H9 (cell line): Measurements from ENCODE around the gene CUL4B. TPM values are rescaled to one million over a fixed set of nuclear protein-coding genes. Genes with fewer than 3 reads are reported as not detected.

Experiments used
- DNase-seq: peaks from one replicate; pipeline ENCODE4 v3.0.0-alpha.2; 2017
- H2AFZ ChIP-seq: one replicate; pipeline ENCODE4 v1.6.1; 2013; ENCODE audit warnings: mild to moderate bottlenecking, low read length, control low read depth, moderate library complexity
- H2AK5ac ChIP-seq: 2 replicates; pipeline ENCODE4 v1.6.1; 2013; ENCODE audit warnings: low read length, control low read depth, mixed read lengths; ENCODE audit not compliant: insufficient read length
- H2BK120ac ChIP-seq: one replicate; pipeline ENCODE4 v1.6.1; 2013; ENCODE audit warnings: low read depth, mild to moderate bottlenecking, low read length, control low read depth, inconsistent platforms; ENCODE audit not compliant: poor library complexity, severe bottlenecking
- H2BK12ac ChIP-seq: 2 replicates; pipeline ENCODE4 v1.6.1; 2013; ENCODE audit warnings: low read length, control low read depth, mixed read lengths, low read depth; ENCODE audit not compliant: insufficient read length
- H2BK15ac ChIP-seq: 2 replicates; pipeline ENCODE4 v1.6.1; 2013; ENCODE audit warnings: low read depth, low read length, control low read depth
- H2BK20ac ChIP-seq: one replicate; pipeline ENCODE4 v1.6.1; 2013; ENCODE audit warnings: low read depth, mild to moderate bottlenecking, low read length, control low read depth, inconsistent platforms; ENCODE audit not compliant: poor library complexity, severe bottlenecking
- H2BK5ac ChIP-seq: 2 replicates; pipeline ENCODE4 v1.6.1; 2013; ENCODE audit warnings: low read length, control low read depth, mixed read lengths; ENCODE audit not compliant: insufficient read length
- H3K14ac ChIP-seq: 2 replicates; pipeline ENCODE4 v1.6.1; 2013; ENCODE audit warnings: low read length, control low read depth; ENCODE audit not compliant: insufficient read depth
- H3K18ac ChIP-seq: 2 replicates; pipeline ENCODE4 v1.6.1; 2013; ENCODE audit warnings: low read depth, mild to moderate bottlenecking, mixed read lengths, low read length, control low read depth; ENCODE audit not compliant: insufficient read length
- H3K23ac ChIP-seq: 2 replicates; pipeline ENCODE4 v1.6.1; 2013; ENCODE audit warnings: low read length, control low read depth, mixed read lengths, low read depth; ENCODE audit not compliant: insufficient read length
- H3K23me2 ChIP-seq: 2 replicates; pipeline ENCODE4 v1.6.1; 2013; ENCODE audit warnings: low read depth, mild to moderate bottlenecking, mixed read lengths, low read length, control low read depth; ENCODE audit not compliant: insufficient read length, poor library complexity, severe bottlenecking
- H3K27ac ChIP-seq: 2 replicates; pipeline ENCODE4 v1.5.1; 2013; ENCODE audit warnings: low read length, control low read depth, mixed read lengths, low read depth; ENCODE audit not compliant: insufficient read length
- H3K27me3 ChIP-seq: 2 replicates; pipeline ENCODE4 v1.6.1; 2013; ENCODE audit warnings: low read length, control low read depth, inconsistent platforms; ENCODE audit not compliant: insufficient read depth
- H3K4ac ChIP-seq: 2 replicates; pipeline ENCODE4 v1.6.1; 2013; ENCODE audit warnings: low read depth, mild to moderate bottlenecking, control low read depth, inconsistent platforms, low read length, moderate library complexity
- H3K4me1 ChIP-seq: 2 replicates; pipeline ENCODE4 v1.6.1; 2013; ENCODE audit warnings: low read length, control low read depth, inconsistent platforms; ENCODE audit not compliant: insufficient read depth
- H3K4me2 ChIP-seq: 2 replicates; pipeline ENCODE4 v1.6.1; 2013; ENCODE audit warnings: low read length, control low read depth, mixed read lengths; ENCODE audit not compliant: insufficient read length, insufficient read depth
- H3K56ac ChIP-seq: 2 replicates; pipeline ENCODE4 v1.6.1; 2013; ENCODE audit warnings: low read depth, mild to moderate bottlenecking, mixed read lengths, low read length, control low read depth; ENCODE audit not compliant: insufficient read length
- H3K79me1 ChIP-seq: 2 replicates; pipeline ENCODE4 v1.6.1; 2013; ENCODE audit warnings: low read depth, mild to moderate bottlenecking, moderate library complexity, low read length, control low read depth, inconsistent platforms; ENCODE audit not compliant: insufficient read depth, poor library complexity, severe bottlenecking
- H3K79me2 ChIP-seq: 2 replicates; pipeline ENCODE4 v1.6.1; 2013; ENCODE audit warnings: low read length, control low read depth, inconsistent platforms; ENCODE audit not compliant: insufficient read depth
- H3K9ac ChIP-seq: 2 replicates; pipeline ENCODE4 v1.6.1; 2013; ENCODE audit warnings: low read length, control low read depth, mixed read lengths; ENCODE audit not compliant: insufficient read length; ENCODE audit errors: extremely low read depth
- H3K9me3 ChIP-seq: one replicate; pipeline ENCODE4 v1.6.1; 2013; ENCODE audit warnings: low read depth, low read length, inconsistent platforms; ENCODE audit not compliant: control insufficient read depth
- H3T11ph ChIP-seq: one replicate; pipeline ENCODE4 v1.6.1; 2013; ENCODE audit warnings: mild to moderate bottlenecking, low read length, control low read depth, inconsistent platforms
- H4K20me1 ChIP-seq: one replicate; pipeline ENCODE4 v1.6.1; 2013; ENCODE audit not compliant: control insufficient read depth, insufficient read length, insufficient read depth
- H4K5ac ChIP-seq: 2 replicates; pipeline ENCODE4 v1.6.1; 2013; ENCODE audit warnings: low read depth, mild to moderate bottlenecking, mixed read lengths, low read length, control low read depth; ENCODE audit not compliant: insufficient read length
- H4K8ac ChIP-seq: replicated peaks from 2 replicates; pipeline ENCODE4 v1.6.1; 2013; ENCODE audit warnings: low read length, control low read depth, mixed read lengths, low read depth; ENCODE audit not compliant: insufficient read length
- H4K91ac ChIP-seq: 2 replicates; pipeline ENCODE4 v1.6.1; 2013; ENCODE audit warnings: low read depth, mild to moderate bottlenecking, moderate library complexity, mixed read lengths, low read length, control low read depth; ENCODE audit not compliant: insufficient read length
- H3K27ac Mint-ChIP-seq, 3 experiments: 2 replicates in 2 of 3; 3 replicates in 1 of 3; pipeline ENCODE4 v1.8.0; 2020 to 2021; ENCODE audit warnings: mixed read lengths in 3 of 3, mild to moderate bottlenecking in 1 of 3, moderate library complexity in 1 of 3
- H3K27me3 Mint-ChIP-seq: 2 replicates; pipeline ENCODE4 v1.8.0; 2021; ENCODE audit warnings: low read depth, mild to moderate bottlenecking, moderate library complexity, mixed read lengths
- H3K36me3 Mint-ChIP-seq, 3 experiments: 2 replicates in 2 of 3; 3 replicates in 1 of 3; pipeline ENCODE4 v1.8.0; 2020 to 2021; ENCODE audit warnings: low read depth in 3 of 3, mixed read lengths in 3 of 3; ENCODE audit not compliant: insufficient read depth in 1 of 3
- H3K4me1 Mint-ChIP-seq, 2 experiments: 2 replicates each; pipeline ENCODE4 v1.8.0; 2020; ENCODE audit warnings: mixed read lengths in 2 of 2
- H3K4me3 Mint-ChIP-seq, 2 experiments: 2 replicates in 1 of 2; 3 replicates in 1 of 2; pipeline ENCODE4 v1.8.0; 2020 to 2021; ENCODE audit warnings: mild to moderate bottlenecking in 2 of 2, mixed read lengths in 2 of 2, moderate library complexity in 1 of 2
- H3K9me3 Mint-ChIP-seq, 2 experiments: 2 replicates in 1 of 2; 3 replicates in 1 of 2; pipeline ENCODE4 v1.8.0; 2020; ENCODE audit warnings: mild to moderate bottlenecking in 2 of 2, mixed read lengths in 2 of 2, moderate library complexity in 1 of 2
- WGBS: extraction: QIAGEN DNeasy Blood & Tissue Kit; methylation state at CpG from one replicate; pipeline ENCODE4 v1.1.7; 2013; ENCODE audit warnings: missing lambda C conversion rate, low lambda C conversion rate, mixed read lengths; ENCODE audit not compliant: insufficient read length; ENCODE audit errors: extremely low coverage; 5-methylcytosine and 5-hydroxymethylcytosine counted together
- total RNA-seq: library from RNA; stranded (reverse); gene quantifications from 2 replicates; pipeline ENCODE4 v1.2.1, GENCODE V29; 2021
- TF ChIP-seq, protein P1 (sequence below): fragments of 200-600 bp; sonication (generic); conservative IDR thresholded peaks from 3 replicates; pipeline ENCODE4 v1.8.0; 2021; ENCODE audit warnings: antibody characterized with exemption, mild to moderate bottlenecking

CUL4B gene
- total RNA-seq, 1 experiment from 2014 or later = 48.4 TPM

DNA sequence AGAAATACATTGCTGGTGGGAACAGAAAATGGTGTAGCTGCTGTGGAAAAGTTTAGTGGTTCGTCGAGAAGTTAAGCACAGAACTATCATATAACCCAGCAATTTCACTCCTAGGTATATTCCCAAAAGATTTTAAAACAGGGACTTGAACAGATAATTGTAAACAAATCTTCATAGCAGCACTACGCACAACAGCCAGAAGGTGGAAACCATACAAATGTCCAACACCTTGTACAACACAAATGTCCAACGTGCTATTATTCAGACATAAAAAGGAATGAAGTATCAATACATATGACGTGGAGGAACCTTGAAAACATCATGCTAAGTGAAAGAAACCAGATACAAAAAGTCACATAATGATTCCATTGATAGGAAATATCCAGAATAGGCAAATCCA lies 37.9 kb downstream of the CUL4B start:
- no peak overlapping the region for H4K91ac ChIP-seq
- no peak overlapping the region for H3K4me3 Mint-ChIP-seq
- H3K18ac ChIP-seq = no peak overlapping the region
- H3K4me1 ChIP-seq = no peaks in the 10 kb centered on the region
- H3K9me3 ChIP-seq = peaks cover 5% of the 10 kb centered on the region
- no peak overlapping the region for H3K4ac ChIP-seq
- TF ChIP-seq, protein P1, sequence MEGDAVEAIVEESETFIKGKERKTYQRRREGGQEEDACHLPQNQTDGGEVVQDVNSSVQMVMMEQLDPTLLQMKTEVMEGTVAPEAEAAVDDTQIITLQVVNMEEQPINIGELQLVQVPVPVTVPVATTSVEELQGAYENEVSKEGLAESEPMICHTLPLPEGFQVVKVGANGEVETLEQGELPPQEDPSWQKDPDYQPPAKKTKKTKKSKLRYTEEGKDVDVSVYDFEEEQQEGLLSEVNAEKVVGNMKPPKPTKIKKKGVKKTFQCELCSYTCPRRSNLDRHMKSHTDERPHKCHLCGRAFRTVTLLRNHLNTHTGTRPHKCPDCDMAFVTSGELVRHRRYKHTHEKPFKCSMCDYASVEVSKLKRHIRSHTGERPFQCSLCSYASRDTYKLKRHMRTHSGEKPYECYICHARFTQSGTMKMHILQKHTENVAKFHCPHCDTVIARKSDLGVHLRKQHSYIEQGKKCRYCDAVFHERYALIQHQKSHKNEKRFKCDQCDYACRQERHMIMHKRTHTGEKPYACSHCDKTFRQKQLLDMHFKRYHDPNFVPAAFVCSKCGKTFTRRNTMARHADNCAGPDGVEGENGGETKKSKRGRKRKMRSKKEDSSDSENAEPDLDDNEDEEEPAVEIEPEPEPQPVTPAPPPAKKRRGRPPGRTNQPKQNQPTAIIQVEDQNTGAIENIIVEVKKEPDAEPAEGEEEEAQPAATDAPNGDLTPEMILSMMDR = no peak
- H3K27ac Mint-ChIP-seq = no peak overlapping the region
- DNase-seq = no peak
- no peak overlapping the region for H2BK12ac ChIP-seq
- no peak overlapping the region for H3K9ac ChIP-seq
- no peaks in the 10 kb centered on the region for H4K20me1 ChIP-seq
- peaks cover 6 to 27% (median 14%) of the 10 kb centered on the region in 3 experiments; a peak in 6 of 7 replicates for H3K36me3 Mint-ChIP-seq
- H3K23me2 ChIP-seq = no peaks in the 10 kb centered on the region
- no peak overlapping the region for H2BK5ac ChIP-seq
- no peak overlapping the region for H3T11ph ChIP-seq
- H3K79me2 ChIP-seq = no peaks in the 10 kb centered on the region
- H2BK120ac ChIP-seq = no peak overlapping the region
- H3K14ac ChIP-seq = no peak overlapping the region
- no peaks in the 10 kb centered on the region for H3K27me3 ChIP-seq
- no peaks in the 10 kb centered on the region for H3K27me3 Mint-ChIP-seq
- no peak overlapping the region for H3K27ac ChIP-seq
- H2BK20ac ChIP-seq = no peak overlapping the region
- no peak overlapping the region for H2BK15ac ChIP-seq
- no peak overlapping the region for H3K56ac ChIP-seq
- H3K4me2 ChIP-seq = no peak overlapping the region
- no peak overlapping the region for H4K5ac ChIP-seq
- H4K8ac ChIP-seq = no peak overlapping the region
- no peak overlapping the region for H2AFZ ChIP-seq
- peaks cover 46 to 60% of the 10 kb centered on the region in 2 experiments for H3K9me3 Mint-ChIP-seq
- WGBS = no CpG with 5 or more reads among the region's 5 CpGs
- H3K4me1 Mint-ChIP-seq = no peaks in the 10 kb centered on the region
- H2AK5ac ChIP-seq = no peak overlapping the region
- H3K79me1 ChIP-seq = no peaks in the 10 kb centered on the region
- no peak overlapping the region for H3K23ac ChIP-seq
